PC-3 (cell line): ENCODE measurements around the gene IFNGR1.

Experiments
- CTCF ChIP-seq: fragments of 300-600 bp; sonication (generic); conservative IDR thresholded peaks from 2 replicates; pipeline ENCODE4 v1.5.1; 2017; ENCODE audit warnings: antibody characterized with exemption, low read depth, mild to moderate bottlenecking, low read length
- EZH2 ChIP-seq: fragments of 300-600 bp; sonication (generic); IDR thresholded peaks from one replicate; pipeline ENCODE4 v1.6.1; 2017; ENCODE audit warnings: antibody characterized with exemption, mild to moderate bottlenecking, low read length; ENCODE audit not compliant: unreplicated experiment
- EZH2phosphoT487 ChIP-seq: fragments of 300-600 bp; sonication (generic); IDR thresholded peaks from 2 replicates; pipeline ENCODE4 v1.6.1; 2018; ENCODE audit warnings: mild to moderate bottlenecking, antibody characterized with exemption, low read length, borderline replicate concordance

DNA sequence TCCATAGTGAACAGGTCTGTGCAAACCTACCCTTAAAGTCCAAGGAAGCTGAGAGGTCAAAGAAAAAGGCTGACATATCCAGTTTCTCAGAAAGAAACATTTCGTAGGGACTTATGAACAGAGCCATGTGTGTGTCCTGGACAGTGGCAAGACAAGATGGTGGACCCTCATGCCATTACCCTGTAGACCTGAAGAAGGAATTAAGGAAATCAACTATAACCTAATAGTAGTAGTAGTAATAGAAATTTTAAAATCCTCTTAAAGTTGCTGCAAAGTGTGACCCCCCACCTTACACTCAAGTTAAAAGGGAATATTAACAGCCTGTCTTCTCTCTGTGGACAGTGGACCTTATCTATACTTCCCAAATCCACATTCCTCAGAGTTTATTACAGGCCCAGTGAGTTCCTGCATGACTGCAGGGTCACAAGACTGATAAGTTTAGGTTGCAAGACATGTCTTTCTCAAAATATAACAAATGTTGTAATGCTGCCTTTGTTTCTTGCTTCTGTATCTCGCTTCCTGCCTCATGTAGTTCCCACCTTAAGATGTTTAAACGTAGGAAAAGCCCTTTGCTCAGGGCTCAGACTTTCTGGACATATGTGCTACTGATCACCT is 56.4 kb downstream of the IFNGR1 start:
- TF ChIP-seq CTCF (no peak), EZH2phosphoT487 (no peak), EZH2 (no peak)
